ENCODE data around the gene ZNF280C. TPM values are rescaled to one million over a fixed set of nuclear protein-coding genes. Genes with fewer than 3 reads are reported as not detected.
"Not testable (repeated sequence)": the region's sequence is repeated elsewhere in the genome, so short reads cannot be mapped to it uniquely, and the experiment has no call there.

The ZNF280C gene
- total RNA-seq, 1 donor from 2014 or later: 1.1 TPM

GRCh38 chrX:130261296-130261893 lies 7.3 kb downstream of the ZNF280C start:
- ATAC-seq (no peak), DNase-seq (ENCODE audit: low spot score) (no peak)

- no peak for DNase-seq (ENCODE audit: low spot score)
- ATAC-seq: no peak
Measured at GRCh38 chrX:130260316-130260715, 8.4 kb downstream of the ZNF280C start.

- ATAC-seq (no peak), DNase-seq (ENCODE audit: low spot score) (no peak)
Measured at GRCh38 chrX:130253916-130254315, 14.8 kb downstream of the ZNF280C start.

- DNase-seq (ENCODE audit: low spot score): no peak
- no peak for ATAC-seq
Measured at GRCh38 chrX:130251671-130252070, 17.0 kb downstream of the ZNF280C start.

GRCh38 chrX:130247996-130248395 lies 20.7 kb downstream of the ZNF280C start:
- DNase-seq (ENCODE audit: low spot score): no peak
- no peak for ATAC-seq

GRCh38 chrX:130246084-130246483 lies 22.6 kb downstream of the ZNF280C start:
- no peak for DNase-seq (ENCODE audit: low spot score)

GRCh38 chrX:130245441-130245840 lies 23.3 kb downstream of the ZNF280C start:
- ATAC-seq (no peak), DNase-seq (ENCODE audit: low spot score) (no peak)

More at GRCh38 chrX:130246084-130246483, 22.6 kb downstream of the ZNF280C start:
- ATAC-seq: no peak

- ATAC-seq; DNase-seq (ENCODE audit: low spot score): not testable (repeated sequence)
Measured at GRCh38 chrX:130231184-130231583, 37.5 kb downstream of the ZNF280C start.

- DNase-seq (ENCODE audit: low spot score) (no peak), ATAC-seq (no peak)
Measured at GRCh38 chrX:130228871-130229270, 39.8 kb downstream of the ZNF280C start.

GRCh38 chrX:130224810-130225209 lies 43.9 kb downstream of the ZNF280C start:
- DNase-seq (ENCODE audit: low spot score) (no peak), ATAC-seq (no peak)

GRCh38 chrX:130216320-130216719 lies 52.4 kb downstream of the ZNF280C start:
- DNase-seq (ENCODE audit: low spot score) (no peak), ATAC-seq (no peak)

- DNase-seq (ENCODE audit: low spot score) (no peak), ATAC-seq (no peak)
Measured at GRCh38 chrX:130213376-130213775, 55.3 kb downstream of the ZNF280C start.

- no peak for DNase-seq (ENCODE audit: low spot score)
- ATAC-seq: no peak
Measured at GRCh38 chrX:130212371-130212770, 56.3 kb downstream of the ZNF280C start.

- ATAC-seq (no peak), DNase-seq (ENCODE audit: low spot score) (no peak)
Measured at GRCh38 chrX:130211415-130212186, 57.1 kb downstream of the ZNF280C start.

- DNase-seq (ENCODE audit: low spot score) (no peak), ATAC-seq (no peak)
Measured at GRCh38 chrX:130204647-130205046, 64.1 kb downstream of the ZNF280C start.

GRCh38 chrX:130197464-130197863 lies 71.2 kb downstream of the ZNF280C start:
- no peak for DNase-seq (ENCODE audit: low spot score)
- no peak for ATAC-seq

GRCh38 chrX:130196466-130196865 lies 72.2 kb downstream of the ZNF280C start:
- DNase-seq (ENCODE audit: low spot score): no peak
- no peak for ATAC-seq

GRCh38 chrX:130190801-130191200 lies 77.9 kb downstream of the ZNF280C start:
- ATAC-seq (no peak), DNase-seq (ENCODE audit: low spot score) (no peak)

GRCh38 chrX:130186651-130187050 lies 82.0 kb downstream of the ZNF280C start:
- DNase-seq (ENCODE audit: low spot score): no peak
- ATAC-seq: no peak

- no peak for ATAC-seq
Measured at GRCh38 chrX:130184857-130185256, 83.8 kb downstream of the ZNF280C start.

GRCh38 chrX:130184168-130184567 lies 84.5 kb downstream of the ZNF280C start:
- DNase-seq (ENCODE audit: low spot score): no peak
- no peak for ATAC-seq

More at GRCh38 chrX:130184857-130185256, 83.8 kb downstream of the ZNF280C start:
- DNase-seq (ENCODE audit: low spot score): no peak

GRCh38 chrX:130179579-130180215 lies 89.0 kb downstream of the ZNF280C start:
- DNase-seq (ENCODE audit: low spot score): no peak
- ATAC-seq: no peak

Measured in left lobe of liver (tissue), 2 donors.